HepG2 (cell line): ENCODE data around the gene ZNF653. TPM values are rescaled to one million over a fixed set of nuclear protein-coding genes. Genes with fewer than 3 reads are reported as not detected.
A peak's percentile ranks its signal among the peaks of the same experiment; 100 is the strongest.

Source experiments
- AKNA ChIP-seq: sonication (generic); formaldehyde crosslinking; IDR thresholded peaks from 2 replicates; pipeline ENCODE4 v1.4.0; 2020; ENCODE audit warnings: missing genetic modification reagents, borderline replicate concordance
- CAMTA2 ChIP-seq: sonication (generic); formaldehyde crosslinking; IDR thresholded peaks from 2 replicates; pipeline ENCODE4 v1.4.0; 2020; ENCODE audit warnings: mild to moderate bottlenecking, missing genetic modification reagents, borderline replicate concordance
- CBX1 ChIP-seq: IDR thresholded peaks from one replicate; pipeline ENCODE4 v1.6.1; 2016; ENCODE audit warnings: antibody characterized with exemption, low read depth
- CEBPG ChIP-seq: IDR thresholded peaks from 2 replicates; pipeline ENCODE4 v1.6.1; 2016
- KLF6 ChIP-seq: IDR thresholded peaks from 2 replicates; pipeline ENCODE4 v1.8.0; 2016; ENCODE audit warnings: missing biosample characterization, missing genetic modification reagents
- MED1 ChIP-seq: sonication (generic); formaldehyde crosslinking; IDR thresholded peaks from 2 replicates; pipeline ENCODE4 v1.4.0; 2020; ENCODE audit warnings: missing genetic modification reagents
- POGZ ChIP-seq: sonication (generic); formaldehyde crosslinking; IDR thresholded peaks from 2 replicates; pipeline ENCODE4 v1.4.0; 2020; ENCODE audit warnings: mild to moderate bottlenecking, missing genetic modification reagents
- POLR2AphosphoS2 ChIP-seq: IDR thresholded peaks from 2 replicates; pipeline ENCODE4 v1.6.1; 2011; ENCODE audit warnings: low read depth, low read length, improper control_type of control experiment
- RBFOX2 ChIP-seq: fragments of 200-400 bp; formaldehyde crosslinking; IDR thresholded peaks from 2 replicates; pipeline ENCODE4 v1.6.1; 2017; ENCODE audit warnings: low read depth, mild to moderate bottlenecking, low read length
- RBM39 ChIP-seq: fragments of 200-400 bp; formaldehyde crosslinking; IDR thresholded peaks from one replicate; pipeline ENCODE4 v1.6.1; 2018; ENCODE audit warnings: antibody characterized with exemption, mild to moderate bottlenecking, low read depth, low read length; ENCODE audit not compliant: poor library complexity, severe bottlenecking
- SRSF1 ChIP-seq: fragments of 200-400 bp; formaldehyde crosslinking; optimal IDR thresholded peaks from 2 replicates; pipeline ENCODE3; 2017; ENCODE audit warnings: mild to moderate bottlenecking, low read depth, low read length, moderate library complexity
- TBX2 ChIP-seq: sonication (generic); formaldehyde crosslinking; IDR thresholded peaks from 2 replicates; pipeline ENCODE4 v1.5.0; 2020; ENCODE audit warnings: missing genetic modification reagents, mild to moderate bottlenecking, borderline replicate concordance
- ZNF224 ChIP-seq: sonication (generic); formaldehyde crosslinking; IDR thresholded peaks from 2 replicates; pipeline ENCODE4 v1.5.0; 2020; ENCODE audit warnings: mild to moderate bottlenecking, missing genetic modification reagents
- ZNF276 ChIP-seq: sonication (generic); formaldehyde crosslinking; IDR thresholded peaks from 2 replicates; pipeline ENCODE4 v1.4.0; 2020; ENCODE audit warnings: mild to moderate bottlenecking, low read depth, missing genetic modification reagents
- ZNF281 ChIP-seq: sonication (generic); formaldehyde crosslinking; IDR thresholded peaks from 2 replicates; pipeline ENCODE4 v1.4.0; 2020; ENCODE audit warnings: missing genetic modification reagents, borderline replicate concordance
- ZNF550 ChIP-seq: sonication (generic); formaldehyde crosslinking; IDR thresholded peaks from 2 replicates; pipeline ENCODE4 v1.4.0; 2020; ENCODE audit warnings: mild to moderate bottlenecking, missing genetic modification reagents, borderline replicate concordance
- polyA plus RNA-seq, 8 experiments: library from polyadenylated mRNA; depleted of rRNA in 3 of 8; stranded (reverse) in 7 of 8; unstranded in 1 of 8; fragments of >200 nt; fragmentation: Illumina TruSeq in 4 of 8; extraction: Trizol in 4 of 8; gene quantifications; 2 replicates each; pipeline versions ENCODE4 v1.2.1 to v1.2.3, GENCODE V29; 2011 to 2016; ENCODE audit warnings: low read depth in 4 of 8, missing spikeins in 1 of 8, mixed read lengths in 1 of 8; ENCODE audit not compliant: insufficient read depth in 1 of 8
- total RNA-seq, 5 experiments: library from RNA; depleted of rRNA; stranded (reverse); fragments of >200 nt; fragmentation: Illumina TruSeq; extraction: Trizol; gene quantifications; 2 replicates each; pipeline ENCODE4 v1.2.3, GENCODE V29; 2016; ENCODE audit warnings: low read depth in 1 of 5

Gene ZNF653
- total and polyA plus RNA-seq, 2 of the 13 experiments (the other 11 are each of a cell fraction or from before 2014, with no cell fraction given): 4.7 to 7.1 TPM

DNA sequence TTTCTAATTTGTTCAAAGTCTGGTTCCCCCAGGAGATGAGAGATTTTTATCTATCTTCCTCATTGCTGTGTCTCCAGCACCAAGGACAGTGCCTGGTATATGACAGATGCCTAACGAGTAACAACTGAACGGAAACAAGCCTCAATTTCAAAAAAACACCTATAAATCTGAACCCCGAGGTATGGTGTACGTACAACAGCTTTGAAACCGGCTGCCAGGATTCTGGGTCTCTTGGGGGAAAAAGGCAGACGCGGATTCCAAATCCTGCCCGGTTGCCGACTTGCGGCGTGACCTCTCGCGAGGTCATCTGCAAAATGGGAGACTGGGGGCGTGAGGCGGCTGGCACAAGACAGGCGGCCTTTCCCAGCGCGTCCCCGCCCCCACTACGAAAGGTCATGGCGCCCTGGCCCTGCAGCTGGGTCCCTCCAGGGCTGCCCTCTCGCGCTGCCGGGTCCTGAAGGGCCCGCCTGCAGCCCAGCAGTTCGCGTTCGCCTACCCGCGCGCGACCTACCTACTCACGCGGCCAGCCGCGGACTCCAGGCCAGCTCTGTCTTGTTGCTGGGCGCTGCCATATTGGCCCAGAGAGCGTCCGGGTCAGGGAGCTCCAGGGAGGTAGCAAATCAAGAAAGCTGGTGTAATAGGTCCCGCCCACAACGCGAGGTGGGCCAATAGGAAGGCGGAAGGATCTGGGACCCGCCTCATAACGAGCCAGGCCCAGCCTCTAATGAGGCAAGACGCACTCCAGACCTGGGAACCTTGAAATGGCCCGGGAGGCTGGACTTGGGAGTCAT, 23.1 kb upstream of the ZNF653 start, which contains the start of gene ECSIT (continued):
- peak; percentile 70 for TF ChIP-seq ZNF281 (CRISPR knock-in tag)
- peak; percentile 95 for TF ChIP-seq RBFOX2
- TF ChIP-seq ZNF276 (CRISPR knock-in tag): 0 out of 2 replicates have a peak, but pooled peaks have one; percentile 76
- 0 out of 2 replicates have a peak, but pooled peaks have one; percentile 27 for TF ChIP-seq KLF6 (CRISPR knock-in tag)
- peak; percentile 79 for TF ChIP-seq CBX1
- TF ChIP-seq CAMTA2 (CRISPR knock-in tag): no peak
- TF ChIP-seq SRSF1: peak; percentile 58
- TF ChIP-seq ZNF550: no peak
- no peak for TF ChIP-seq AKNA
- 0 out of 2 replicates have a peak, but pooled peaks have one; percentile 5 for TF ChIP-seq MED1 (CRISPR knock-in tag)
- TF ChIP-seq TBX2 (CRISPR knock-in tag): peak; percentile 90; the same call in 1 of the 2 replicates
- peak; percentile 81 for TF ChIP-seq POGZ
- TF ChIP-seq CEBPG (CRISPR knock-in tag): peak; percentile 62; the same call in 1 of the 2 replicates
- peak; percentile 79 for TF ChIP-seq ZNF224 (CRISPR knock-in tag)
- no peak for TF ChIP-seq POLR2AphosphoS2
- TF ChIP-seq RBM39: peak; percentile 60
